A673 (cell line): Measurements from ENCODE around the gene PDE8B. TPM values are rescaled to one million over a fixed set of nuclear protein-coding genes. Genes with fewer than 3 reads are reported as not detected.

ENCODE experiments used
- BruUV-seq: library from RNA; stranded (reverse); fragments of 400-500 nt; replicated peaks from 2 replicates; lab custom pipeline; 2021; lab: Mats Ljungman, UMichigan
- CTCF ChIA-PET: fragments of 300-600 bp; sonication (Branson Sonifier 250); formaldehyde crosslinking; loops from one replicate; lab custom pipeline; 2022; ENCODE audit warnings: antibody characterized with exemption; lab: Charles Lee
- POLR2A ChIA-PET: fragments of 300-600 bp; sonication (Branson Sonifier 250); formaldehyde crosslinking; loops from one replicate; lab custom pipeline; 2022; ENCODE audit warnings: antibody characterized with exemption; ENCODE audit not compliant: low non-redundant PET; lab: Charles Lee
- DNase-seq: peaks from one replicate; pipeline ENCODE4 v3.0.0-alpha.2; 2015; ENCODE audit warnings: low spot score
- H3K27ac ChIP-seq: fragments of 200-600 bp; sonication (generic); 2 replicates; pipeline ENCODE4 v1.5.1; 2016; ENCODE audit warnings: mixed run types, low read depth, mild to moderate bottlenecking, mixed read lengths, antibody characterized with exemption, low read length; ENCODE audit not compliant: poor library complexity, severe bottlenecking
- H3K27me3 ChIP-seq: fragments of 200-600 bp; sonication (generic); replicated peaks from 2 replicates; pipeline ENCODE4 v1.6.1; 2017; ENCODE audit warnings: mixed run types, low read depth, mild to moderate bottlenecking, mixed read lengths, antibody characterized with exemption, low read length; ENCODE audit not compliant: insufficient read depth, poor library complexity
- H3K36me3 ChIP-seq: fragments of 200-600 bp; sonication (generic); 2 replicates; pipeline ENCODE4 v1.6.1; 2016; ENCODE audit warnings: mixed run types, mild to moderate bottlenecking, mixed read lengths, antibody characterized with exemption, low read length; ENCODE audit not compliant: insufficient read depth, poor library complexity, severe bottlenecking
- H3K4me1 ChIP-seq: fragments of 200-600 bp; sonication (generic); 2 replicates; pipeline ENCODE4 v1.6.1; 2017; ENCODE audit warnings: mixed run types, mild to moderate bottlenecking, mixed read lengths, antibody characterized with exemption, low read length; ENCODE audit not compliant: insufficient read depth, poor library complexity, severe bottlenecking
- H3K4me3 ChIP-seq: fragments of 200-600 bp; sonication (generic); 2 replicates; pipeline ENCODE4 v1.5.1; 2016; ENCODE audit warnings: low read depth, mixed run types, mild to moderate bottlenecking, mixed read lengths, low read length; ENCODE audit not compliant: poor library complexity, severe bottlenecking
- H3K9me3 ChIP-seq: fragments of 200-600 bp; sonication (generic); 2 replicates; pipeline ENCODE4 v1.6.1; 2016; ENCODE audit warnings: mixed run types, low read depth, mild to moderate bottlenecking, mixed read lengths, antibody characterized with exemption, low read length; ENCODE audit not compliant: poor library complexity, severe bottlenecking
- CTCF ChIP-seq: fragments of 300-800, 200-600 bp; sonication (generic); conservative IDR thresholded peaks from 2 replicates; pipeline ENCODE4 v1.5.1; 2017; ENCODE audit warnings: low read depth, mild to moderate bottlenecking, antibody characterized with exemption, low read length, moderate library complexity, mixed read lengths
- EZH2 ChIP-seq: fragments of 200-600 bp; sonication (generic); IDR thresholded peaks from 2 replicates; pipeline ENCODE4 v1.6.1; 2017; ENCODE audit warnings: borderline replicate concordance, low read depth, mild to moderate bottlenecking, mixed read lengths, antibody characterized with exemption, low read length; ENCODE audit not compliant: poor library complexity, severe bottlenecking
- intact Hi-C: fragments of 100-400 bp; cut with micrococcal nuclease; formaldehyde crosslinking; loops from one replicate; pipeline ENCODE4 v1.10.0; 2022; ENCODE audit not compliant: unreplicated experiment
- total RNA-seq: library from RNA; stranded (reverse); gene quantifications from 2 replicates; pipeline ENCODE4 v1.2.3, GENCODE V29; 2021

Gene PDE8B
- total RNA-seq, 1 experiment from 2014 or later, result 0.69 TPM

GRCh38 chr5:77170196-77170890 is 40.1 kb upstream of the PDE8B start:
- Histone ChIP-seq H3K27me3 (no peaks in the 10 kb centered on the region), H3K9me3 (no peaks in the 10 kb centered on the region), H3K4me1 (peaks cover 11% of the 10 kb centered on the region), H3K36me3 (no peaks in the 10 kb centered on the region), H3K4me3 (no peak overlapping the region), H3K27ac (no peak overlapping the region)
- BruUV-seq, result no TSS peak
- no peak for TF ChIP-seq CTCF
- no peak for TF ChIP-seq EZH2
- ChIA-PET POLR2A (interaction anchor here (0.6 kb wide), 1 partner anchor 15 kb away, joined by 3 read pairs; no protein-coding TSS in a partner anchor), CTCF (no interaction called here)
- no peak for DNase-seq
- intact Hi-C loops, result no loop called here

- intact Hi-C loops, result no loop called here
- ChIA-PET CTCF (no interaction called here), POLR2A (interaction anchor here (0.7 kb wide), 1 partner anchor 154 kb away, joined by 3 read pairs; no protein-coding TSS in a partner anchor)
- H3K4me3 ChIP-seq, result no peak overlapping the region
- no peaks in the 10 kb centered on the region for H3K27me3 ChIP-seq
- H3K36me3 ChIP-seq, result no peaks in the 10 kb centered on the region
- TF ChIP-seq CTCF (no peak), EZH2 (no peak)
- H3K9me3 ChIP-seq, result no peaks in the 10 kb centered on the region
- BruUV-seq, result no TSS peak
- peaks cover 11% of the 10 kb centered on the region for H3K4me1 ChIP-seq
- H3K27ac ChIP-seq, result no peak overlapping the region
- no peak for DNase-seq
Observed at GRCh38 chr5:77171141-77171910, 39.2 kb upstream of the PDE8B start.

- ChIA-PET POLR2A (no interaction called here), CTCF (no interaction called here)
- Histone ChIP-seq H3K4me3 (no peak overlapping the region), H3K36me3 (no peaks in the 10 kb centered on the region), H3K27me3 (no peaks in the 10 kb centered on the region), H3K27ac (no peak overlapping the region), H3K4me1 (peaks cover 6% of the 10 kb centered on the region), H3K9me3 (no peaks in the 10 kb centered on the region)
- DNase-seq, result no peak
- TF ChIP-seq CTCF (no peak), EZH2 (no peak)
- intact Hi-C loops, result no loop called here
- no TSS peak for BruUV-seq
Observed at GRCh38 chr5:77172713-77173328, 37.7 kb upstream of the PDE8B start.
